DND-41 (cell line): ENCODE results near the gene NPPA.

Experiments
- ATAC-seq: fragments of 200-7000 bp; cut with Tn5 transposase; 3 replicates; pipeline ENCODE4 v1.9.1; 2021; ENCODE audit warnings: low read depth; ENCODE audit not compliant: insufficient read depth
- DNase-seq: peaks from one replicate; pipeline ENCODE4 v3.0.0-alpha.2; 2020
- H2AFZ ChIP-seq: 2 replicates; pipeline ENCODE4 v1.6.0; 2012; ENCODE audit warnings: low read depth, low read length
- H3K27ac ChIP-seq: 2 replicates; pipeline ENCODE4 v1.5.1; 2012; ENCODE audit warnings: low read length, inconsistent platforms
- H3K27me3 ChIP-seq: fragments of 200-600 bp; sonication (generic); 2 replicates; pipeline ENCODE4 v1.6.0; 2012; ENCODE audit warnings: low read length, mild to moderate bottlenecking, inconsistent platforms; ENCODE audit not compliant: insufficient read depth, poor library complexity
- H3K36me3 ChIP-seq: 2 replicates; pipeline ENCODE4 v1.5.1; 2012; ENCODE audit warnings: low read length, inconsistent platforms; ENCODE audit not compliant: insufficient read depth
- H3K4me1 ChIP-seq: 2 replicates; pipeline ENCODE4 v1.5.1; 2012; ENCODE audit warnings: mild to moderate bottlenecking, low read length; ENCODE audit not compliant: insufficient read depth
- H3K4me2 ChIP-seq: 2 replicates; pipeline ENCODE4 v1.6.0; 2012; ENCODE audit warnings: mild to moderate bottlenecking, moderate library complexity, low read length, inconsistent platforms; ENCODE audit not compliant: insufficient read depth
- H3K4me3 ChIP-seq, 2 experiments: fragments of 200-600 bp in 1 of 2; shearing (Covaris generic) in 1 of 2; 2 replicates each; pipeline ENCODE4 v1.5.1; 2012 to 2016; ENCODE audit warnings: inconsistent platforms in 2 of 2, low read length in 2 of 2, mild to moderate bottlenecking in 2 of 2, low read depth in 1 of 2, moderate library complexity in 1 of 2
- H3K79me2 ChIP-seq: 2 replicates; pipeline ENCODE4 v1.6.0; 2012; ENCODE audit warnings: low read length, inconsistent platforms; ENCODE audit not compliant: insufficient read depth
- H3K9ac ChIP-seq: 2 replicates; pipeline ENCODE4 v1.6.0; 2012; ENCODE audit warnings: low read depth, mild to moderate bottlenecking, inconsistent platforms, low read length, moderate library complexity
- H3K9me3 ChIP-seq: 2 replicates; pipeline ENCODE4 v1.5.1; 2012; ENCODE audit warnings: low read length, moderate library complexity, mild to moderate bottlenecking, inconsistent platforms; ENCODE audit not compliant: insufficient read depth, severe bottlenecking
- H4K20me1 ChIP-seq: 2 replicates; pipeline ENCODE4 v1.6.0; 2012; ENCODE audit warnings: low read length; ENCODE audit not compliant: insufficient read depth
- CTCF ChIP-seq: IDR thresholded peaks from 2 replicates; pipeline ENCODE4 v1.5.1; 2012; ENCODE audit warnings: borderline replicate concordance, low read length, moderate library complexity, mild to moderate bottlenecking; ENCODE audit not compliant: poor library complexity, severe bottlenecking; ENCODE audit errors: extremely low read depth
- EZH2 ChIP-seq: IDR thresholded peaks from 3 replicates; pipeline ENCODE4 v1.6.1; 2012; ENCODE audit warnings: borderline replicate concordance, low read depth, mild to moderate bottlenecking, moderate library complexity, low read length, inconsistent platforms; ENCODE audit not compliant: severe bottlenecking

Gene NPPA

GRCh38 chr1:11850156-11850555 is 2.6 kb upstream of the NPPA start:
- Histone ChIP-seq H3K79me2 (no peaks in the 10 kb centered on the region), H3K27me3 (no peaks in the 10 kb centered on the region), H3K4me1 (no peaks in the 10 kb centered on the region), H4K20me1 (peaks cover 21% of the 10 kb centered on the region), H3K9me3 (no peaks in the 10 kb centered on the region), H3K9ac (no peak overlapping the region), H3K36me3 (peaks cover 5% of the 10 kb centered on the region; the same call in 1 of the 2 replicates), H3K4me3 (no peak overlapping the region), H3K4me2 (no peak overlapping the region), H3K27ac (no peak overlapping the region), H2AFZ (no peak overlapping the region)
- DNase-seq = no peak
- ATAC-seq = no peak
- TF ChIP-seq CTCF = no peak

GRCh38 chr1:11848373-11848700 is 754 bp upstream of the NPPA start:
- ATAC-seq (no peak), DNase-seq (no peak)
- no peak overlapping the region for H3K4me2 ChIP-seq
- H3K27ac ChIP-seq = no peak overlapping the region
- H3K4me1 ChIP-seq = no peaks in the 10 kb centered on the region
- TF ChIP-seq EZH2 = no peak
- no peak for TF ChIP-seq CTCF
- H4K20me1 ChIP-seq = peaks cover 26% of the 10 kb centered on the region
- no peak overlapping the region for H3K9ac ChIP-seq
- peaks cover 18% of the 10 kb centered on the region; the same call in 1 of the 2 replicates for H3K36me3 ChIP-seq
- H3K79me2 ChIP-seq = no peaks in the 10 kb centered on the region
- H3K4me3 ChIP-seq = no peak overlapping the region
- H3K9me3 ChIP-seq = no peaks in the 10 kb centered on the region
- H2AFZ ChIP-seq = no peak overlapping the region
- H3K27me3 ChIP-seq = no peaks in the 10 kb centered on the region

GRCh38 chr1:11845641-11846335 is 1.8 kb downstream of the NPPA start:
- Histone ChIP-seq H3K4me1 (no peaks in the 10 kb centered on the region), H2AFZ (no peak overlapping the region), H3K79me2 (no peaks in the 10 kb centered on the region), H3K36me3 (peaks cover 39% of the 10 kb centered on the region), H3K9ac (no peak overlapping the region), H3K27ac (no peak overlapping the region), H3K27me3 (no peaks in the 10 kb centered on the region), H3K4me3 (no peak overlapping the region), H3K9me3 (no peaks in the 10 kb centered on the region), H4K20me1 (peaks cover 39% of the 10 kb centered on the region), H3K4me2 (no peak overlapping the region)
- no peak for TF ChIP-seq EZH2
- TF ChIP-seq CTCF = no peak
- no peak for ATAC-seq
- DNase-seq = no peak
